GM15510 (cell line): ENCODE results near the gene FNDC7.

ENCODE experiments used
- POLR2A ChIP-seq: IDR thresholded peaks from 3 replicates; pipeline ENCODE4 v1.6.1; 2011; ENCODE audit warnings: borderline replicate concordance; ENCODE audit not compliant: insufficient read length; ENCODE audit errors: extremely low read depth

Gene FNDC7

DNA sequence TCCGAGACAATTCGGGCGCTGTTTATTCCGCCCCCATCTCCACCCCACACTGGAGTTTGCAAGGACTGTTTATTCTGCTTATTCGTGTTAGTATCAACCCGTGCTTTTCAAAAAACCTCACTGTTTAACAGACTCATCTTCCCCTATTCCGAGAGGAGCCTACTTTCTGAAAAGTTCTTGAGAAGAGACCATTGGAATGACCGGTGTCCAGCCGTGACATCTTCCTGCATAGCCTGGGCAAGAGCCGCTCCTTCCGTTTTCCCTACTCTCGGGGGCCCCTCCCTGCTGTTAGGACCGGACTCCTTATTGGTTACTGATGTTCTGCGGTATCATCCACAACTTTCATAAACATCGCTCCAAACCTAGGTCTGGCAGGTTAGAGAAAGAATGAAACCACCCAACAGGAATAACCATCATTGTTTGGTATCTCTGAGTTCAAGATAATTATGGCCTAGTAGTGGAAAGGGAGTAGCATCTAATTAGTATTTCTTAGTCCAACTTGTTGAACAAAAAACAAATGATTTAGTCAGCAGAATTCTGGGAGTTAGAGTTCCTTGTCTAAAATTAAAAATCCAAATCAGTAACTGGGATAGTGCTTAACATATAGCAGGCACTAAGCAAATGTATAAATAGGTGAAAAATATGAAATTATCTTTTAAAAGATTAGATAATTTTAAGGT, 34.6 kb downstream of the FNDC7 start:
- no peak for TF ChIP-seq POLR2A

DNA sequence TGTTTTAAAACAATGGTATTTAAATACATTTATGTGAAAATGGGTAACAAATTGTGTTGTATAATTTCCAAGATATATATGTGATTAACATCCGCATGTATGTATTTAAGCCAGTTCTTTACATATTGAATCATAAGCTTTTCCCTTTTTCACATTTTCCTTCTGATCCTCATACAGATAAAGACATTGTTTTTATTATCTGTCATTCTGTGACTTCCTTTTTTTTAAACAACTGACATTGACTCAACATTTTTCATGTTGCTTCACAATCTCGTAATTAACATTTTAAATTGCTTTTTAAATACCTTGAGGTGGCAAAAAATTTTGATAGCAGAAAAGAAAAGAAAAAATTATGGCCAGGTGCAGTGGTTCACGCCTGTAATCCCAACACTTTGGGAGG, 35.2 kb downstream of the FNDC7 start:
- TF ChIP-seq POLR2A: no peak

DNA sequence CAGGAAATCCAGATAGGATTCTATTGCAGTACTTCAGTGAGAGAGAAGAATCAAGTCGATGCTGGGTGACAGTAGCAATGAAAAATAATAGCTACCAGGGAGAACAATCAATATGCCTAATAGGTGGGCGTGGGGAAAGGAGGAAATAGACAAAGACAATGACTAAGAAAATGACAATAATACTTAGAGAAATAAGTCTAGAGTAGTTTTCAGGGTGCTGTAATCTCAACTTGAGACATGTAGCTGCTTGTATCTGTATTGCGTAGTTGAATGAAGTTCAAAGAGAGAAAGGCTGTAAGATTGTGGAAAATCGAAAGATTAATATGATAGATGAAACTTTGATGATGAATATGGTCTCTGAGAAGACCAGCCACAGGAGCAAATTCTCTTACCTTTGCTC, 36.4 kb downstream of the FNDC7 start:
- no peak for TF ChIP-seq POLR2A

DNA sequence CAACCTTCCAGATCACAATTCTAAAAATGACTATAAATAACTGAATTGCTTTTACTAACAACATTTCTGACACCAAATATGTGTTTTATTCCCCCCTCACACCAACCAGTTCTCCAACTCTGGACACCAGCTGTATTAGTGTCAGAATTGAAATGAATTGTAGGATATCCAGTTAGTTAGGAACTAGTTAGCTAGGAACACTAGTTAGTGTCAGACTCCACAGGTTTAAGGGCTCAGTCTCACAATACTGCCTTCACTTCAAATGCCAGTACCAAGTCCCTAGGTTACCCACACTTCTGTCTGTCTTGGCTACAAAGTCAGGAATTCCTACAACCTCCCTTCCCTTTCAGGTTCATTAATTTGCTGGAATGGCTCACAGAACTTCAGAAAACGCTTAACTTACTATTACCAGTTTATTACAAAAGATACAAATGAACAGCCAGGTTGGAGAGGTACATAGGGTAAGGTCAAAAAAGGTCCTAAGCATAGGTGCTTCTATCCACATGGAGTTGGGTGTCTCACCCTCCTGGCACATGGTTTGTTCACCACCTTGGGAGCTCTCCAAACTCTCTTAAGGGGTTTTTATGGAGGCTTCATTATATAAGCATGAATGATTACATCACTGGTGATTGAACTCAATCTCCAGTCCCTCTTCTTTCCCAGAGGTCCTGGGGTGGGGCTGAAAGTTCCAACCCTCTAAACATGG, 37.9 kb downstream of the FNDC7 start:
- TF ChIP-seq POLR2A: no peak

DNA sequence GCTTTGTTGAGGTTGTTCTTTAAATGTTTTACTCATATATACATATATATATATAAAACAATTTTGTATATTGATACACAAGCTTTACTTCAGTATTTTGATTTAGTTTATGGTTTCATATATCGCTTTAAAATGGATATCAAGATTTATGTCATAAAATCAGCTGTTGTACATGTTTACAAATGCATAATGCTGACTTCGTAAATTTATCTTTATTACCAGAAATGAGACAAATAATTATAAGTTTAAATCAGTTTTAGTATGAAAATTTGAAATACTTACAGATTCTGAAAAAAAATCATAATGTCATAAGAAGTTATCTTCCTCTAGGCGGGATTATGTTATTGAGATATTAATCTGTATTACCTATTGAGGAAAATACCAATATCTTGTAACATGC, 40.7 kb downstream of the FNDC7 start:
- TF ChIP-seq POLR2A: no peak

DNA sequence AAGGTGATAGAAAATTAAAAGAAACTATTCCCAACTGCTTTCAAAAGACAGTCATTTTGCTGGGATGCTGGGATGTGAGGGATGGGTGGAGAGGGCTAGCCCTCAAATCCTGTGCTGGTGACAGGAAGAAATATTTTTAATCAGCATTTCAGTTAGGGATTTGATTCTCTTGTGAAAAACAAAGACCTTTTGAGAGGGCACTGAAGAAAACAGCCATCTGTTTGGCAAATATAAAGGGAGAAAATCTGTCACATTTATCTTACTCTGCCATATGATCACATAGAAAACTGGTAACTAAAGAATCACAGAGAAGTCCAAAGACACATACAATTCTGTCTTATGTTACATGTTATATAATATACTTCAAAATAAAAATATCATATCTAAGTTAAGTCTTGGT, 46.1 kb downstream of the FNDC7 start:
- no peak for TF ChIP-seq POLR2A

DNA sequence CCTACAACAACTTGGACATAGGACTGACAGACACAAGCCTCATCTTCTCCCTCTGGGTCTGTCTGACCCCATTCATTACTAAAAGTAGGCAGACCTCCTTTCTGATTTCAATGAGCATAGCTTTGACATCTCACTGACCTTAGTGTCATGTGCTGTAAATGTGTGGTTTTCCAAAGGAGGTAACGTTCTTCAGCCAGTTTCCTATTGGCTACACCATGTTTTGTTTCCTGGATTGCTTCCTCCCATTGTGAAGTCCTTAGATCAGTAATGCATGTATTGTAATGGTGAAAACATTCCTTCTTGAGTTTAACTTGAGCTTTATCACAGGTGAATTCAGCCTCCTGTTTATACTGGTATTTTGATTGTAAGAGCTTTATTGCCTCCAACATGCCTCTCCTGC, 54.4 kb downstream of the FNDC7 start:
- TF ChIP-seq POLR2A: no peak

DNA sequence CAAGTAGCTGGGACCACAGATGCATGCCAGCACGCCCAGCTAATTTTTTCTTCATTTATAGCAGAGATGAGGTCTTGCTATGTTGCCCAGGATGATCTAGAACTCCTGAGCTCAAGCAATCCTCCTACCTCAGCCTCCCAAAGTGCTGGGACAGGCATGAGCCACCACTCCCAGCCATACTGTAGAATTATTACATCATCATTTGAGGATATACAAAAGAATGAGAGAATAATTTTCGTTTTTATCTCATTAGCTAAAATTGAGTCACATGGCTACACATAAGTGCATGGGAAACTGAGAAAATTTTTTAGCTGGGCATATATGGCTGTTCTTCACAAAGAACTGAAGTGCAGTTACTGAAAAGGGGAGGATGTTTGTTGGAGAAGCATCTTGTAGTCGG, 55.0 kb downstream of the FNDC7 start:
- no peak for TF ChIP-seq POLR2A

DNA sequence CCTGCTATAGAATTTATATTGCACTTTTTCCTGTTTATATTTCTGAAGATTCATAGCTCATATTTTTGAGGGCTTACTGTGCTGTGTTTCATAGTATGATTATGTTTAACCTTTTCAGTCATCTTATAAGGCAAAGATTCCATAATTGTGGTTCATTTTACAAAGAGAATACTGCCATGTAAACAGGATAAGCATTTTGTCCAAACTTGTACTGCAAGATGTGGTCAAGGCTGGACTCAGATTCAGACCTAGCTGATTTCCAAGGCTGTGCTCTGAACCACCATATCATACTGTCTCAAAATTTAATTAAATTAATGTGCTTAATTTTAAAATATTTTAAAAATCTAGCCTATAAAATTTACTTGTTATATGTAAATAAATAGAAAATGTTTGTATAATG, 65.1 kb downstream of the FNDC7 start:
- no peak for TF ChIP-seq POLR2A

DNA sequence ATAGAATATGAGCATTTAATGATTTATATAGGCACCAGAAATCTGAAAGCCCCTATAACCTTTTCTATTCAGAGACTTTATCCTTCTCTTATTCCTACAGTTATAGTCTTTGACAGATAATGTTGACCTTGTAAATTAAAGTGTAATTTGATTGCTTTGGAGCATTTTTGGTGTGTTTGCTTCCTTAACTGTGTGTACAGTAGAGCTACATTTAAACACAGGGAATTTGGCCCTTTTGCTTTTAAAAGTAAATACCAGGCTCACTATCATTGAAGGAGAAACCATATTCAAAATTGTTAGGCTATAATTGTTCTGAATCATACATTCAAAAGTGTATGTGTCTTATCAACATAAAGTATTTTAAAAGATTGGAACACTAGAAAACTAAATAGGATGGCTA, 66.7 kb downstream of the FNDC7 start:
- no peak for TF ChIP-seq POLR2A

DNA sequence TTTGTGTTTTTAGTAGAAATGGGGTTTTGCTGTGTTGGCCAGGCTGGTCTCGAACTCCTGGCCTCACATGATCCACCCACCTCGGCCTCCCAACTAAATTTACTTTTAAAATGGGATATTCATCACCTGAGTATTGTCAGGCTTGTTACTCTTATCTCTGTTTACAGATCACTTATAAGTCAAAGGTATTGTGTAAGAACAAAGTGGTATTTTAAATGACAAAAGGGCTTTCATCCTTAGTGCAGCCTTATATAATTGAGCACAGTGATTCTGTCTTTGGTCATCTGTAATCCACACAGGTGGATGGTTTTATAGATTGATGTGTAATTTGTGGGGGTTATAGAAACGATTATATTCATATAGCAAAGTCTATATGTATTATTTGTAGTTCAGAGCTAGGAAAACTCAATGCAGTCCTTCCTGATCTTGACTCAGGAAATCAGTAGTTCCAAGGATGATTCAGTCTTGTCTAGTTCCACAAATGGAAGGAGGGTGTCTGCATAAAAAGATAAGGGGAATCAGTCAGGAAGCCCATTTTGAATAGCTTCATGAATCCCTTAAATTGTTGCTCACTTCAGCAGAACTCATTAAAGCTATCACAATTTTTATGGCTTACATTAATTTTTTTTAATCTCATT, 68.3 kb downstream of the FNDC7 start:
- no peak for TF ChIP-seq POLR2A

DNA sequence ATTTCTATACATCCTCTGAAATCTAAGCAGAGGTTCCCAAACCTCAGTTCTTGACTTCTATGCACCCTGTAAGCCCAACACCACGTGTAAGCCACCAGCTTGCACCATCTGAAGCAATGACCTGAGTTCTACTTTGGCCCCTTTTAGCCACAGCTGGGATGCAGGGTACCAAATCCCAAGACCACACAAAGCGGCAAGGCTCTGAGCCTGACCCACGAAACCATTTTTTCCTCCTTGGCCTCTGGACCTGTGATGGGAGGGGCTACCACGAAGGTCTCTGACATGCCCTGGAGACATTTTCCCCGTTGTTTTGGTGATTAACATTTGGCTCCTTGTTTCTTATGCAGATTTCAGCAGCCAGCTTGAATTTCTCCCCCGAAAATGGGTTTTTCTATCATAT, 72.6 kb downstream of the FNDC7 start:
- TF ChIP-seq POLR2A: no peak

DNA sequence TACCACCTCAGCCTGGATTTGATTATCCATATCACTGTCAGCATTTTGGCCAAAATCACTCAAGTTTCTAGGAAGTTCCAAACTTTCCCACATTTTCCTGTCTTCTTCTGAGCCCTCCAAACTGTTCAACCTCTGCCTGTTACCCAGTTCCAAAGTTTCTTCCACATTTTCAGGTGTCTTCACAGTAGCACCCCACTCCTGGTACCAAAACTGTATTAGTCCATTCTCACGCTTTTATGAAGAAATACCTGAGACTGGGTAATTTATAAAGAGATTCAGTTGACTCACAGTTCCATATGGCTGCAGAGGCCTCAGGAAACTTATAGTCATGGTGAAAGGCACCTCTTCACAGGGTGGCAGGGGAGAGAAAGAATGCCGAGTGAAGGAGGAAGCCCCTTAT, 73.2 kb downstream of the FNDC7 start:
- TF ChIP-seq POLR2A: no peak

DNA sequence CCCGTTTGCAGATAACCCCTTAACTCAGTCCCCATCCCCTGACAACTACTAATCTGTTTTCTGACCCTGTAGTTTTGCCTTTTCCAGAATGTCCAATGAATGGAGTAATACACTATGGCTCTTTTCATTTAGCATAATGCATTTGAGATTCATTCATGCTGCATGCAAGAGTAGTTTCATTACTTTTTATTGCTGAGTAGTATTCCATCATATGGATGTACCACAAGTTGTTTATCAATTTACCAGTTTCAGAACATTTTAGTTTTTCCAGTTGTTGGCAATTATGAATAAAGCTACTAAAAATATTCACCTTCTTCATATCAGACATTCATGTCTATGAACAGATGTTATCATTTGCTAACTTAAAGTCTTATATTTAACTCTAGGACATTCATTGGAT, 79.1 kb downstream of the FNDC7 start:
- no peak for TF ChIP-seq POLR2A
